HG03103 (cell line): Measurements from ENCODE around the gene NUDT14.

Experiments used
- ATAC-seq: cut with Tn5 transposase; IDR thresholded peaks from one replicate; pipeline ENCODE4 v1.9.1; 2021; ENCODE audit warnings: low read depth; ENCODE audit not compliant: unreplicated experiment

The NUDT14 gene

GRCh38 chr14:105161964-105162668 lies 19.0 kb downstream of the NUDT14 start:
- no peak for ATAC-seq

GRCh38 chr14:105161309-105161708 lies 19.8 kb downstream of the NUDT14 start:
- no peak for ATAC-seq

- ATAC-seq: no peak
Measured at GRCh38 chr14:105160776-105161175, 20.3 kb downstream of the NUDT14 start.

- ATAC-seq: no peak
Measured at GRCh38 chr14:105159344-105159743, 21.8 kb downstream of the NUDT14 start.

GRCh38 chr14:105158794-105159193 lies 22.3 kb downstream of the NUDT14 start:
- no peak for ATAC-seq

GRCh38 chr14:105157872-105158271 lies 23.2 kb downstream of the NUDT14 start:
- no peak for ATAC-seq

- ATAC-seq: no peak
Measured at GRCh38 chr14:105156414-105157375, 24.4 kb downstream of the NUDT14 start.

GRCh38 chr14:105155681-105156413 lies 25.3 kb downstream of the NUDT14 start:
- no peak for ATAC-seq

GRCh38 chr14:105155071-105155651 lies 26.0 kb downstream of the NUDT14 start:
- no peak for ATAC-seq

- ATAC-seq: no peak
Measured at GRCh38 chr14:105154476-105154871, 26.6 kb downstream of the NUDT14 start.

GRCh38 chr14:105153739-105154475 lies 27.2 kb downstream of the NUDT14 start:
- no peak for ATAC-seq

GRCh38 chr14:105153331-105153731 lies 27.8 kb downstream of the NUDT14 start:
- no peak for ATAC-seq

GRCh38 chr14:105152794-105153241 lies 28.3 kb downstream of the NUDT14 start:
- ATAC-seq: no peak

GRCh38 chr14:105151838-105152793 lies 29.0 kb downstream of the NUDT14 start:
- ATAC-seq: no peak

GRCh38 chr14:105151084-105151837 lies 29.9 kb downstream of the NUDT14 start:
- no peak for ATAC-seq

- ATAC-seq: no peak
Measured at GRCh38 chr14:105150368-105151083, 30.6 kb downstream of the NUDT14 start.

GRCh38 chr14:105150026-105150367 lies 31.1 kb downstream of the NUDT14 start:
- no peak for ATAC-seq
